K562 (cell line): Measurements from ENCODE around the gene HSD17B1. TPM values are rescaled to one million over a fixed set of nuclear protein-coding genes. Genes with fewer than 3 reads are reported as not detected.
A peak's percentile ranks its signal among the peaks of the same experiment; 100 is the strongest.
"Not testable (repeated sequence)": the region's sequence is repeated elsewhere in the genome, so short reads cannot be mapped to it uniquely, and the experiment has no call there.

Experiments used
- ATAC-seq: fragments of 200-7000 bp; cut with Tn5 transposase; 3 replicates; pipeline ENCODE4 v1.9.1; 2020; ENCODE audit warnings: moderate library complexity
- Bru-seq: library from RNA; stranded (reverse); fragments of 400-500 nt; gene quantifications from one replicate; lab custom pipeline; 2021; lab: Mats Ljungman, UMichigan
- BruChase-seq, 2 experiments: library from RNA; stranded (reverse); fragments of 400-500 nt; gene quantifications; one replicate each; lab custom pipeline; 2021; lab: Mats Ljungman, UMichigan
- BruUV-seq: library from RNA; stranded (reverse); fragments of 400-500 nt; replicated peaks from 2 replicates; lab custom pipeline; 2021; lab: Mats Ljungman, UMichigan
- CTCF ChIA-PET: fragments of 300-600 bp; formaldehyde crosslinking; extraction: SDS; loops from one replicate; lab custom pipeline; 2021; ENCODE audit warnings: low intra/inter-chr PET ratio; lab: Yijun Ruan, JAX
- POLR2A ChIA-PET: fragments of 300-600, 350-650 bp; sonication (Branson Sonifier 250); formaldehyde crosslinking; extraction: SDS; loops from one replicate; lab custom pipeline; 2021; ENCODE audit warnings: antibody characterized with exemption, inconsistent platforms; lab: Yijun Ruan, JAX
- DNase-seq, 4 experiments: peaks; one replicate each; pipeline versions ENCODE4 v3.0.0 to v3.0.0-alpha.2; 2011 to 2018; ENCODE audit warnings: low spot score in 3 of 4, mixed read lengths in 3 of 4; ENCODE audit errors: extremely low read depth in 1 of 4
- FAIRE-seq: peaks from 2 replicates; lab custom pipeline; 2011; peaks lifted over from hg19 to GRCh38; lab: Jason Lieb, UNC
- H2AFZ ChIP-seq: 2 replicates; pipeline ENCODE4 v1.6.0; 2011; ENCODE audit warnings: low read depth, low read length, control low read depth, inconsistent platforms
- H3K27ac ChIP-seq: fragments of 200-600 bp; 3 replicates; pipeline ENCODE4 v1.8.0; 2011; ENCODE audit warnings: low read depth, mild to moderate bottlenecking, control low read depth, inconsistent platforms, low read length, moderate library complexity, mixed read lengths; ENCODE audit errors: extremely low read depth
- H3K27me3 ChIP-seq, 2 experiments: fragments of 300-600 bp in 1 of 2; 2 replicates in 1 of 2; 3 replicates in 1 of 2; pipeline versions ENCODE4 v1.6.0 to v1.8.0; 2011; ENCODE audit warnings: inconsistent platforms in 2 of 2, low read length in 2 of 2, mild to moderate bottlenecking in 1 of 2, mixed read lengths in 1 of 2, moderate library complexity in 1 of 2; ENCODE audit not compliant: control insufficient read depth in 2 of 2, insufficient read depth in 2 of 2
- H3K36me3 ChIP-seq: fragments of 300-600 bp; 3 replicates; pipeline ENCODE4 v1.8.0; 2011; ENCODE audit warnings: mild to moderate bottlenecking, low read length, inconsistent platforms; ENCODE audit not compliant: control insufficient read depth, insufficient read depth
- H3K4me1 ChIP-seq, 2 experiments: fragments of 200-600 bp in 1 of 2; replicated peaks in 1 of 2; 2 replicates in 1 of 2; 3 replicates in 1 of 2; pipeline versions ENCODE4 v1.5.1 to v1.8.0; 2011; ENCODE audit warnings: inconsistent platforms in 2 of 2, low read length in 2 of 2, mild to moderate bottlenecking in 1 of 2, mixed read lengths in 1 of 2, moderate library complexity in 1 of 2; ENCODE audit not compliant: control insufficient read depth in 2 of 2, insufficient read depth in 2 of 2
- H3K4me2 ChIP-seq: 2 replicates; pipeline ENCODE4 v1.6.1; 2011; ENCODE audit warnings: low read length, control low read depth, inconsistent platforms, mixed read lengths; ENCODE audit not compliant: insufficient read depth
- H3K4me3 ChIP-seq: fragments of 200-600 bp; sonication (generic), shearing (Covaris generic); 2 replicates; pipeline ENCODE4 v1.5.1; 2016; ENCODE audit warnings: control low read depth, inconsistent platforms
- H3K79me2 ChIP-seq: fragments of 200-600 bp; 3 replicates; pipeline ENCODE4 v1.8.0; 2011; ENCODE audit warnings: low read length, inconsistent platforms; ENCODE audit not compliant: control insufficient read depth, insufficient read depth
- H3K9ac ChIP-seq, 2 experiments: 2 replicates each; pipeline versions ENCODE4 v1.6.0 to v1.6.1; 2011; ENCODE audit warnings: low read depth in 2 of 2, low read length in 2 of 2, control low read depth in 1 of 2, inconsistent platforms in 1 of 2, mild to moderate bottlenecking in 1 of 2, mixed read lengths in 1 of 2; ENCODE audit not compliant: insufficient read depth in 1 of 2
- H3K9me1 ChIP-seq: one replicate; pipeline ENCODE4 v1.6.0; 2011; ENCODE audit warnings: inconsistent platforms, mild to moderate bottlenecking, low read length, moderate library complexity; ENCODE audit not compliant: control insufficient read depth, insufficient read depth
- H3K9me3 ChIP-seq: replicated peaks from 2 replicates; pipeline ENCODE4 v1.5.1; 2011; ENCODE audit warnings: low read depth, low read length, inconsistent platforms; ENCODE audit not compliant: control insufficient read depth, insufficient read depth
- H4K20me1 ChIP-seq: replicated peaks from 2 replicates; pipeline ENCODE4 v1.6.1; 2011; ENCODE audit warnings: low read length, inconsistent platforms, mixed read lengths; ENCODE audit not compliant: control insufficient read depth, insufficient read depth
- WGBS: fragments of 100-300 bp; shearing (Covaris generic); methylation state at CpG from one replicate; pipeline ENCODE4 v1.1.6; 2016; ENCODE audit warnings: low coverage, mixed read lengths; ENCODE audit not compliant: insufficient coverage; ENCODE audit errors: missing lambda C conversion rate; 5-methylcytosine and 5-hydroxymethylcytosine counted together
- in situ Hi-C: fragments of 300-500 bp; cut with MboI; formaldehyde crosslinking; loops from 4 replicates; pipeline ENCODE4 v1.15.0; 2018; ENCODE audit warnings: inconsistent platforms, mixed read lengths
- intact Hi-C: fragments of 100-400 bp; cut with micrococcal nuclease; formaldehyde crosslinking; loops from 2 replicates; pipeline ENCODE4 v1.14.2; 2022
- long read RNA-seq, 3 experiments: library from polyadenylated mRNA in 2 of 3; library from RNA in 1 of 3; unstranded in 2 of 3; stranded (forward) in 1 of 3; transcript quantifications; one replicate each; pipeline ENCODE4 v2.0.0, GENCODE V29; 2019 to 2022
- polyA minus RNA-seq, 3 experiments: library from RNA; depleted of rRNA, polyadenylated mRNA; stranded (reverse); fragments of >200 nt; gene quantifications; 2 replicates each; pipeline ENCODE4 v1.2.3, GENCODE V29; 2011
- polyA plus RNA-seq, 8 experiments: library from polyadenylated mRNA; depleted of rRNA in 4 of 8; stranded (reverse) in 5 of 8; unstranded in 3 of 8; fragments of >200 nt; fragmentation: Nextera tagmentation in 2 of 8; fragmentation: Illumina TruSeq in 1 of 8; extraction: Ambion mirVana in 2 of 8; extraction: Trizol in 1 of 8; gene quantifications; 2 replicates each; pipeline versions ENCODE4 v1.2.1 to v1.2.3, GENCODE V29; 2011 to 2014; ENCODE audit warnings: inconsistent platforms in 1 of 8, missing spikeins in 1 of 8
- total RNA-seq, 7 experiments: library from RNA; depleted of rRNA in 6 of 7; stranded (reverse); fragments of >200 nt in 6 of 7; fragmentation: Illumina TruSeq in 2 of 7; extraction: Trizol in 2 of 7; gene quantifications; 2 replicates each; pipeline versions ENCODE4 v1.2.1 to v1.2.3, GENCODE V29; 2011 to 2021; ENCODE audit warnings: low replicate concordance in 1 of 7

Gene HSD17B1, protein sequence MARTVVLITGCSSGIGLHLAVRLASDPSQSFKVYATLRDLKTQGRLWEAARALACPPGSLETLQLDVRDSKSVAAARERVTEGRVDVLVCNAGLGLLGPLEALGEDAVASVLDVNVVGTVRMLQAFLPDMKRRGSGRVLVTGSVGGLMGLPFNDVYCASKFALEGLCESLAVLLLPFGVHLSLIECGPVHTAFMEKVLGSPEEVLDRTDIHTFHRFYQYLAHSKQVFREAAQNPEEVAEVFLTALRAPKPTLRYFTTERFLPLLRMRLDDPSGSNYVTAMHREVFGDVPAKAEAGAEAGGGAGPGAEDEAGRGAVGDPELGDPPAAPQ
- 3.9 and 8.6 TPM in 2 replicates for total RNA-seq (2011; cell fraction: chromatin; rRNA removed; ENCODE audit: low replicate concordance)
- 9.5 TPM in 2 replicates for total RNA-seq (2011; cell fraction: nucleolus; rRNA removed)
- 5.4 and 5.5 TPM in 2 replicates for total RNA-seq (2011; cell fraction: nucleoplasm; rRNA removed)
- total RNA-seq (2014; rRNA removed) (21.1 and 25.0 TPM in 2 replicates), total RNA-seq (2014; rRNA removed; fragmentation: Illumina TruSeq; extraction: Trizol) (1.1 and 1.3 TPM in 2 replicates), total RNA-seq (2015; rRNA removed; fragmentation: Illumina TruSeq; extraction: Trizol) (6.7 and 7.1 TPM in 2 replicates), total RNA-seq (2021) (12.9 and 13.9 TPM in 2 replicates), polyA plus RNA-seq (2011; rRNA removed) (3.6 and 5.3 TPM in 2 replicates), polyA plus RNA-seq (2014; fragmentation: Illumina TruSeq; extraction: Trizol) (1.6 and 7.0 TPM in 2 replicates), polyA plus RNA-seq (2014; fragmentation: Nextera tagmentation; extraction: Ambion mirVana) (under 1 TPM; 0.55 to 0.73 TPM), polyA plus RNA-seq (2014; rRNA removed) (17.0 and 17.3 TPM in 2 replicates), polyA minus RNA-seq (2011; rRNA and poly(A)+ RNA removed) (0.66 and 0.84 TPM in 2 replicates), Bru-seq, nascent RNA (percentile 50 among the genes with signal in this experiment), BruChase-seq, experiment 1, labeled RNA remaining after a 2-hour chase (percentile 45 among the genes with signal in this experiment), BruChase-seq, experiment 2, labeled RNA remaining after a 6-hour chase (percentile 48 among the genes with signal in this experiment)
- 6.4 and 18.6 TPM in 2 replicates for polyA plus RNA-seq (2011; cell fraction: cytosol; rRNA removed)
- polyA plus RNA-seq (2011; cell fraction: nucleus; rRNA removed): 3.8 and 8.0 TPM in 2 replicates
- 10.9 and 13.0 TPM in 2 replicates for polyA plus RNA-seq (2012)
- 4.9 and 8.0 TPM in 2 replicates for polyA minus RNA-seq (2011; cell fraction: cytosol; rRNA and poly(A)+ RNA removed)
- polyA minus RNA-seq (2011; cell fraction: nucleus; rRNA and poly(A)+ RNA removed): 2.3 and 2.7 TPM in 2 replicates
- long read RNA-seq, experiment 1, full-length matches to known transcripts: 3 of 46 reads
- long read RNA-seq, experiment 1, partial matches to known transcripts: 26 of 46 reads
- long read RNA-seq, experiment 1, other reads (novel, unspliced or antisense): 17 of 46 reads
- long read RNA-seq, experiment 2, full-length matches to known transcripts: 3 of 25 reads
- long read RNA-seq, experiment 2, partial matches to known transcripts: 15 of 25 reads
- long read RNA-seq, experiment 2, other reads (novel, unspliced or antisense): 7 of 25 reads
- long read RNA-seq, experiment 3, partial matches to known transcripts: 6 of 6 reads
- long read RNA-seq, experiment 3, other reads (novel, unspliced or antisense): 0 of 6 reads

DNA sequence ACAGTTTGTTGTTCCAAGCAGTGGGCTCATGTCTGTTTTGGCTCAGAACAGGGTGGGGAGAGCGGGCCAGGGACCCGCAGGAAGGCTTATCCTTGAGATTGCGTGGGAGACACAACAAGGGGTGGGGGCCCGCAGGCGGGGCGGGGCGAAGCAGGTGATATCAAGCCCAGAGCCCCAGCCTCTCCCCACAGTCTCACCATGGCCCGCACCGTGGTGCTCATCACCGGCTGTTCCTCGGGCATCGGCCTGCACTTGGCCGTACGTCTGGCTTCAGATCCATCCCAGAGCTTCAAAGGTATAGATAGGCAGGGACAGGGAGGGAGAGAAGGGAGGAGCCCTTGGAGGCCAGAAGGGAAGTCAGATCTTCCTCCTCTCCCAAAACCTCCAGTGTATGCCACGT, at the start of gene HSD17B1:
HSD17B1 (plus strand) TSS at position 188 of the 400 bp plus-strand sequence; CDS start at position 199, 11 bp downstream.
- CTCF ChIA-PET: not testable (repeated sequence)
- peak within 1 kb of the TSS; percentile 87 for H3K4me3 ChIP-seq

More for the DNA sequence above, at the start of gene HSD17B1:
- H3K27me3 ChIP-seq, BruUV-seq, H3K36me3 ChIP-seq, H3K9me3 ChIP-seq, in situ Hi-C loops, H3K9me1 ChIP-seq, H4K20me1 ChIP-seq, intact Hi-C loops, DNase-seq, FAIRE-seq, ATAC-seq: not testable (repeated sequence)
- WGBS: 67% methylated on average over 8 of the region's 15 CpGs
- Histone ChIP-seq H3K9ac (peak within 1 kb of the TSS; percentile 66 to 100), H3K79me2 (peaks cover 26% of the 10 kb centered on the region), H3K4me1 (peaks cover 18 to 43% of the 10 kb centered on the region in 2 experiments; a peak in 4 of 5 replicates), H3K4me2 (peak within 1 kb of the TSS; percentile 96), H3K27ac (peak within 1 kb of the TSS; percentile 91), H2AFZ (peak within 1 kb of the TSS; percentile 85)
- POLR2A ChIA-PET: interaction anchor here (0.6 to 1.2 kb wide), 2 partner anchors 17 to 263 kb away, joined by 3 read pairs; partner anchors contain the start of gene NAGLU
